Lower leg skin (tissue), 3 donors: ENCODE measurements around the gene ME1.

Experiments used
- CTCF ChIP-seq, 3 donors: fragments of 450-650 bp; IDR thresholded peaks; one replicate each; pipeline ENCODE4 v1.5.1; 2016; ENCODE audit warnings: antibody characterized with exemption in 3 of 3, mild to moderate bottlenecking in 3 of 3, moderate library complexity in 2 of 3
- POLR2A ChIP-seq, 2 donors: fragments of 450-650 bp; IDR thresholded peaks; one replicate each; pipeline ENCODE4 v1.6.1; 2016 to 2017; ENCODE audit warnings: antibody characterized with exemption in 2 of 2, mild to moderate bottlenecking in 1 of 2, moderate library complexity in 1 of 2

- TF ChIP-seq POLR2A (IDR thresholded peaks at IDR 0.05), result no peak
- TF ChIP-seq CTCF (IDR thresholded peaks at IDR 0.05), result no peak
Observed at GRCh38 chr6:83183082-83183828, 247.6 kb downstream of the ME1 start.
